Endothelial cell of umbilical vein (primary cell): Measurements from ENCODE around the gene REPS2.

Experiments used
- EZH2 ChIP-seq: IDR thresholded peaks from 2 replicates; pipeline ENCODE4 v1.6.1; 2012; ENCODE audit warnings: borderline replicate concordance, low read depth, mild to moderate bottlenecking, moderate library complexity, low read length, inconsistent platforms; ENCODE audit not compliant: severe bottlenecking
- FOS ChIP-seq: IDR thresholded peaks from 2 replicates; pipeline ENCODE4 v1.6.1; 2011; ENCODE audit warnings: mild to moderate bottlenecking, low read length, moderate library complexity, borderline replicate concordance; ENCODE audit not compliant: insufficient read depth
- GATA2 ChIP-seq: IDR thresholded peaks from 2 replicates; pipeline ENCODE4 v1.7.0; 2011; ENCODE audit warnings: low read depth, mild to moderate bottlenecking, moderate library complexity, mixed read lengths, low read length; ENCODE audit not compliant: insufficient read length, insufficient read depth
- JUN ChIP-seq: IDR thresholded peaks from 2 replicates; pipeline ENCODE4 v1.6.1; 2011; ENCODE audit warnings: borderline replicate concordance, low read depth; ENCODE audit not compliant: insufficient read length, insufficient read depth
- MYC ChIP-seq: IDR thresholded peaks from one replicate; pipeline ENCODE4 v1.6.1; 2011; ENCODE audit warnings: mild to moderate bottlenecking, low read depth, low read length
- POLR2A ChIP-seq: IDR thresholded peaks from 2 replicates; pipeline ENCODE4 v1.6.1; 2012; ENCODE audit warnings: low read depth, mild to moderate bottlenecking, control low read depth, low read length
- POLR2AphosphoS5 ChIP-seq: IDR thresholded peaks from 2 replicates; pipeline ENCODE4 v1.6.1; 2012; ENCODE audit warnings: low read depth, mild to moderate bottlenecking, control low read depth, low read length, moderate library complexity; ENCODE audit not compliant: insufficient read depth
- TF ChIP-seq, protein P1 (sequence below), 2 donors: IDR thresholded peaks; 1 replicate in 1 of 2; 2 replicates in 1 of 2; pipeline ENCODE4 v1.5.1; 2011; ENCODE audit warnings: low read length in 2 of 2, mild to moderate bottlenecking in 2 of 2, moderate library complexity in 2 of 2, control low read depth in 1 of 2, inconsistent platforms in 1 of 2, low read depth in 1 of 2; ENCODE audit not compliant: insufficient read depth in 1 of 2; ENCODE audit errors: extremely low read depth in 1 of 2
- TF ChIP-seq, protein P2 (sequence below): IDR thresholded peaks from 2 replicates; pipeline ENCODE4 v1.6.1; 2011; ENCODE audit not compliant: insufficient read depth, insufficient read length

DNA sequence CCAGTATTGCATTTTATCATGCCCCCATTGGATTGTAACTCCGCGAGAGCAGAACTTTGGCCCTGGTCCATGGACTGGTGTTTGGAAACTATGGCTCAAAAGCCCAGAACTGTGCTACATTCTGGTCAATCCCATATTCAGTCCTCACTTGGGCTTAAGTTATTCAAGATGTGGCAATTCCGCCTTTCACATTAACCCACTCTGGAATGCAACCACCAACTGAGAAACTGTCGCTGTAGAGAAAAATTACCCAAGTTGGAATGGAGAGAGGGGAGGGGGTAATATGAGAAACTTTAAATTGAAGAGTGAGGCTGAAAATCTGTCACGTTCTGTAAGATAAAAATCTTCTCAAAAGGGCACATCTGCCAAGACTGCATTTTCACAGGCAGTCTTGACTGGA is 239.0 kb downstream of the REPS2 start:
- TF ChIP-seq, protein P1, sequence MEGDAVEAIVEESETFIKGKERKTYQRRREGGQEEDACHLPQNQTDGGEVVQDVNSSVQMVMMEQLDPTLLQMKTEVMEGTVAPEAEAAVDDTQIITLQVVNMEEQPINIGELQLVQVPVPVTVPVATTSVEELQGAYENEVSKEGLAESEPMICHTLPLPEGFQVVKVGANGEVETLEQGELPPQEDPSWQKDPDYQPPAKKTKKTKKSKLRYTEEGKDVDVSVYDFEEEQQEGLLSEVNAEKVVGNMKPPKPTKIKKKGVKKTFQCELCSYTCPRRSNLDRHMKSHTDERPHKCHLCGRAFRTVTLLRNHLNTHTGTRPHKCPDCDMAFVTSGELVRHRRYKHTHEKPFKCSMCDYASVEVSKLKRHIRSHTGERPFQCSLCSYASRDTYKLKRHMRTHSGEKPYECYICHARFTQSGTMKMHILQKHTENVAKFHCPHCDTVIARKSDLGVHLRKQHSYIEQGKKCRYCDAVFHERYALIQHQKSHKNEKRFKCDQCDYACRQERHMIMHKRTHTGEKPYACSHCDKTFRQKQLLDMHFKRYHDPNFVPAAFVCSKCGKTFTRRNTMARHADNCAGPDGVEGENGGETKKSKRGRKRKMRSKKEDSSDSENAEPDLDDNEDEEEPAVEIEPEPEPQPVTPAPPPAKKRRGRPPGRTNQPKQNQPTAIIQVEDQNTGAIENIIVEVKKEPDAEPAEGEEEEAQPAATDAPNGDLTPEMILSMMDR (IDR thresholded peaks at IDR 0.05; ENCODE audit: extremely low read depth in 1 of 2, insufficient read depth in 1 of 2, low read depth in 1 of 2, low read length in 2 of 2): no peak
- TF ChIP-seq POLR2A (no peak), FOS (no peak), MYC (no peak), POLR2AphosphoS5 (no peak), EZH2 (no peak), GATA2 (no peak), JUN (no peak)
- TF ChIP-seq, protein P2, sequence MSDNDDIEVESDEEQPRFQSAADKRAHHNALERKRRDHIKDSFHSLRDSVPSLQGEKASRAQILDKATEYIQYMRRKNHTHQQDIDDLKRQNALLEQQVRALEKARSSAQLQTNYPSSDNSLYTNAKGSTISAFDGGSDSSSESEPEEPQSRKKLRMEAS: no peak
